Measurements from ENCODE around the gene KRTAP2-4. TPM values are rescaled to one million over a fixed set of nuclear protein-coding genes. Genes with fewer than 3 reads are reported as not detected.
"Not testable (repeated sequence)": the region's sequence is repeated elsewhere in the genome, so short reads cannot be mapped to it uniquely, and the experiment has no call there.

The KRTAP2-4 gene
- total RNA-seq, 1 donor from 2014 or later: not detected

- DNase-seq (ENCODE audit: extremely low read depth, low read depth, low spot score): not testable (repeated sequence)
Observed at GRCh38 chr17:41040783-41041571, 24.7 kb downstream of the KRTAP2-4 start, which contains the start of gene KRTAP1-1. Gene KRTAP1-1 (minus strand): TSS chr17:41041450. CDS start chr17:41041397, 53 bp downstream.

- no peak for DNase-seq (ENCODE audit: extremely low read depth, low read depth, low spot score)
Observed at GRCh38 chr17:41037853-41038350, 27.8 kb downstream of the KRTAP2-4 start.

GRCh38 chr17:41034346-41034935, 31.2 kb downstream of the KRTAP2-4 start, which contains the start of gene KRTAP1-3:
Gene KRTAP1-3 (minus strand): TSS chr17:41034874. CDS start chr17:41034821, 53 bp downstream.
- not testable (repeated sequence) for DNase-seq (ENCODE audit: extremely low read depth, low read depth, low spot score)

- DNase-seq (ENCODE audit: extremely low read depth, low read depth, low spot score): no peak
Observed at GRCh38 chr17:41029633-41030245, 35.9 kb downstream of the KRTAP2-4 start, which contains the start of gene KRTAP1-4. Gene KRTAP1-4 (minus strand): TSS chr17:41030195. CDS start chr17:41030078, 117 bp downstream.

GRCh38 chr17:41026715-41027471, 38.8 kb downstream of the KRTAP2-4 start, which contains the start of gene KRTAP1-5:
Gene KRTAP1-5 (minus strand): TSS chr17:41027208. CDS start chr17:41027155, 53 bp downstream.
- no peak for DNase-seq (ENCODE audit: extremely low read depth, low read depth, low spot score)

- no peak for DNase-seq (ENCODE audit: extremely low read depth, low read depth, low spot score)
Observed at GRCh38 chr17:41024697-41025096, 41.0 kb downstream of the KRTAP2-4 start.

GRCh38 chr17:41020336-41020735, 45.3 kb downstream of the KRTAP2-4 start:
- no peak for DNase-seq (ENCODE audit: extremely low read depth, low read depth, low spot score)

GRCh38 chr17:41019415-41019814, 46.3 kb downstream of the KRTAP2-4 start:
- DNase-seq (ENCODE audit: extremely low read depth, low read depth, low spot score): no peak

- DNase-seq (ENCODE audit: extremely low read depth, low read depth, low spot score): no peak
Observed at GRCh38 chr17:41018541-41018940, 47.1 kb downstream of the KRTAP2-4 start.

GRCh38 chr17:41016578-41017215, 49.0 kb downstream of the KRTAP2-4 start:
- DNase-seq (ENCODE audit: extremely low read depth, low read depth, low spot score): no peak

GRCh38 chr17:41015454-41015853, 50.2 kb downstream of the KRTAP2-4 start:
- DNase-seq (ENCODE audit: extremely low read depth, low read depth, low spot score): no peak

Other genes starting within 250 kb of the KRTAP2-4 start
- 18.2 and 24.8 TPM in 2 replicates for gene KRT10, start 243.3 kb downstream of the KRTAP2-4 start, total RNA-seq
- not detected in 2 replicates for gene KRT12, start 198.7 kb downstream of the KRTAP2-4 start, total RNA-seq
- not detected in 2 replicates for gene KRT20, start 180.6 kb downstream of the KRTAP2-4 start, total RNA-seq
- gene KRT23, start 128.2 kb downstream of the KRTAP2-4 start, total RNA-seq: not detected in 2 replicates
- not detected in 2 replicates for gene KRT39, start 98.9 kb downstream of the KRTAP2-4 start, total RNA-seq
- gene KRT40, start 81.6 kb downstream of the KRTAP2-4 start, total RNA-seq: not detected in 2 replicates
- gene KRTAP3-3, start 71.7 kb downstream of the KRTAP2-4 start, total RNA-seq: not detected in 2 replicates
- gene KRTAP3-2, start 66.0 kb downstream of the KRTAP2-4 start, total RNA-seq: not detected in 2 replicates
- not detected in 2 replicates for gene KRTAP3-1, start 56.8 kb downstream of the KRTAP2-4 start, total RNA-seq
- gene KRTAP1-5, start 38.7 kb downstream of the KRTAP2-4 start, total RNA-seq: 0.29 and 0.82 TPM in 2 replicates
- not detected in 2 replicates for gene KRTAP1-4, start 35.7 kb downstream of the KRTAP2-4 start, total RNA-seq
- gene KRTAP1-3, start 31.0 kb downstream of the KRTAP2-4 start, total RNA-seq: not detected in 2 replicates
- not detected in 2 replicates for gene KRTAP1-1, start 24.4 kb downstream of the KRTAP2-4 start, total RNA-seq
- not detected in 2 replicates for gene KRTAP2-1, start 18.6 kb downstream of the KRTAP2-4 start, total RNA-seq
- not detected in 2 replicates for gene KRTAP2-2, start 10.6 kb downstream of the KRTAP2-4 start, total RNA-seq
- 1.8 and 5.4 TPM in 2 replicates for gene KRTAP2-3, start 5.8 kb downstream of the KRTAP2-4 start, total RNA-seq
- not detected in 2 replicates for gene KRTAP4-7, start 18.3 kb upstream of the KRTAP2-4 start, total RNA-seq
- gene KRTAP4-8, start 32.3 kb upstream of the KRTAP2-4 start, total RNA-seq: not detected in 2 replicates
- gene KRTAP4-16, start 36.3 kb upstream of the KRTAP2-4 start, total RNA-seq: not detected in 2 replicates
- not detected in 2 replicates for gene KRTAP4-9, start 39.5 kb upstream of the KRTAP2-4 start, total RNA-seq
- gene KRTAP4-11, start 52.5 kb upstream of the KRTAP2-4 start, total RNA-seq: not detected in 2 replicates
- gene KRTAP4-12, start 58.3 kb upstream of the KRTAP2-4 start, total RNA-seq: not detected in 2 replicates
- not detected in 2 replicates for gene KRTAP4-6, start 74.7 kb upstream of the KRTAP2-4 start, total RNA-seq
- gene KRTAP4-5, start 83.9 kb upstream of the KRTAP2-4 start, total RNA-seq: not detected in 2 replicates
- gene KRTAP4-4, start 94.9 kb upstream of the KRTAP2-4 start, total RNA-seq: not detected in 2 replicates
- gene KRTAP4-3, start 102.3 kb upstream of the KRTAP2-4 start, total RNA-seq: not detected in 2 replicates
- gene KRTAP4-2, start 112.3 kb upstream of the KRTAP2-4 start, total RNA-seq: not detected in 2 replicates
- not detected in 2 replicates for gene KRTAP4-1, start 119.0 kb upstream of the KRTAP2-4 start, total RNA-seq
- not detected in 2 replicates for gene KRTAP9-1, start 124.0 kb upstream of the KRTAP2-4 start, total RNA-seq
- gene KRTAP9-2, start 160.8 kb upstream of the KRTAP2-4 start, total RNA-seq: not detected in 2 replicates
- not detected in 2 replicates for gene KRTAP9-3, start 166.6 kb upstream of the KRTAP2-4 start, total RNA-seq
- not detected in 2 replicates for gene KRTAP9-8, start 172.1 kb upstream of the KRTAP2-4 start, total RNA-seq
- not detected in 2 replicates for gene KRTAP9-4, start 183.8 kb upstream of the KRTAP2-4 start, total RNA-seq
- not detected in 2 replicates for gene KRTAP9-9, start 189.5 kb upstream of the KRTAP2-4 start, total RNA-seq
- gene KRTAP9-6, start 199.5 kb upstream of the KRTAP2-4 start, total RNA-seq: not detected in 2 replicates
- not detected in 2 replicates for gene KRTAP9-7, start 209.8 kb upstream of the KRTAP2-4 start, total RNA-seq
- gene KRTAP29-1, start 237.0 kb upstream of the KRTAP2-4 start, total RNA-seq: not detected in 2 replicates
- gene KRTAP16-1, start 243.4 kb upstream of the KRTAP2-4 start, total RNA-seq: not detected in 2 replicates
- gene KRTAP17-1, start 249.8 kb upstream of the KRTAP2-4 start, total RNA-seq: not detected in 2 replicates